T-helper 1 cell treated with Interleukin-12 subunit alpha and Interleukin-12 subunit beta and Interleukin-4 antibody, amounts not matched to agents 30 ng/mL and 1 ng/mL, for 36 hours (primary cell): Measurements from ENCODE around the gene CFAP61. TPM values are rescaled to one million over a fixed set of nuclear protein-coding genes. Genes with fewer than 3 reads are reported as not detected.

Source experiments
- intact Hi-C: fragments of 100-400 bp; cut with micrococcal nuclease; formaldehyde crosslinking; loops from one replicate; pipeline ENCODE4 v1.15.1; 2024
- total RNA-seq: library from RNA; stranded (reverse); gene quantifications from 2 replicates; pipeline ENCODE4 v1.2.3, GENCODE V29; 2022

Gene CFAP61
- total RNA-seq, 1 donor from 2014 or later: not detected

DNA sequence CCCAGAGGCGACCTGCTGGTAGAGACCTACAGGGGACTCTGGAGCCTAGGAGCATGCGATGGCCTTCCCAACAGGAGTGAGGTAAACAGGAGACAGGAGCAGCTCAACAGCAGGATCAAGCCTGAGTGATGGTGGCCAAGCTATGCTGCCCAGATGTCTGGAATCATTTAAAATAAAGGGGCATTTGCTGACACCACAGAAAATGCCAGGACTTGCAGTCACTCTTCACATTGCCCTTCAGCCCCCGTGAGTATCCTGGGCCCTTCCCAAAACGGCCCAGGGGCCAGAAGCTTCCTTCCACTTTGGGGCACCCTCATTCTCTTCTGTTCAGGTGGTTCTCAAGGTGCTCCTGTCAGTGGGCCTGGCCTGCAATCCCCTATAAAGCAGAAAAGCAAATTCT lies 338.8 kb downstream of the CFAP61 start:
- intact Hi-C loops: no loop called here

DNA sequence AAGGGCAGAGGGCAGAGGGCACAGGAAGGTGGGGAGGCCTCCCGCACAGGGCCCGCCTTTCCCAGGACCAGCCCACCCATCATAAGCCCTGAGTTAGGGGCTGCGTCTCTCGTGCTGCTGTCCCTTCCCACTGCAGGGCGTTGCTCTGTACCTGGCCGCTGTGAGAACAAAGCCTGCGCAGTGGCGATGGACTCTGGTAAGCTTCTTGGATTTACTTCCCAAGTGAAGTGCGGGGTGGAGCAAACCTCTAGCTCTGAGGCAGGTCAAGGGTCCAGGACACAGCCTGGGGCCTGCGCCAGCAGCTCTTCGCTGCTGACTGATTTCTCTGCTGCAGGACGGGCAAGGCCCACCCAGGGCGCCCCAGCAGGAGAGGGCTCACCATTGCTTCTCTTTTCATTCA lies 339.4 kb downstream of the CFAP61 start:
- intact Hi-C loops: no loop called here

DNA sequence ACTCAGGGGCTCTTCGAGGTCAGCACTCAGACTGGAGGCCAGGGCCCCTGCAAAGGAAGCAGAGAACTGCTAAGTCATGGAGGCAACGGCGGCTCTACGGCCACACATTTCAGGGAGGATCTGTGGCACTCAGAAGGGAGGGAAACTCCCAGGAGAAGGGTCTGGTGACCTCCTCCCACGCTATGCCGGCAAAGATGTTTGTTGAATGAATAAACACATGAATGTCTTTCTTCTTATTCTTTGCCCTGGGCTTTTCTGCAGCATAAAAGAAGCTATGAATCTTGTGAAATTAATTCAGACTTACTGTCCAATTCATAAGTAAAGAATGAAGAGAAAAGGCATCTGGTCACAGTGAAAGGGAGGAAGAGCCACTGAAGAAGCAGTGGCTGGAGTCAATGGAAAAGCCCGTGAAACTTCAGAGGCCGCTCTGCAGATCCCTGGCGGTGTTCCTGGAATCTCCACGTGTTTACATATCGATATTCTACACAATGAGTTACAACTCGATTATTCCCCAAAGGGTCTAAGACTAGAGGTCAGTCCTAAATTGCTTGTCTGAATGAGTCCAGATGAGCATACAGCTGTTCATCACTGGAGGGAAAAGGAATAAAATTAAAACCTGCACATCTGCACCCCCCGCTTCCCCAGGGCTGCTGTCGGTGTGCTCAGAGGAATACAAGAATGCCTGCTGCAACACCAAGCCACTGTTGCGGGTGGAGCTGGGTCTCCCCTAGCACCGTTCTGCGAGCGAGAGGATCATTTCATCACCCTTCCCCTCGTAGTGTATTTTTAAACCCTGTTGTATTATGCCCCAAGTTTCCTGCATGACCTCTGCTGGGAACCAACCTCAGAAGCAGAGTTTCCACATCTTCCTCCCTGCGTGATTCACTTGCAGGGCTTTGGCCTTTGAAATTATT lies 341.1 kb downstream of the CFAP61 start:
- intact Hi-C loops: no loop called here

DNA sequence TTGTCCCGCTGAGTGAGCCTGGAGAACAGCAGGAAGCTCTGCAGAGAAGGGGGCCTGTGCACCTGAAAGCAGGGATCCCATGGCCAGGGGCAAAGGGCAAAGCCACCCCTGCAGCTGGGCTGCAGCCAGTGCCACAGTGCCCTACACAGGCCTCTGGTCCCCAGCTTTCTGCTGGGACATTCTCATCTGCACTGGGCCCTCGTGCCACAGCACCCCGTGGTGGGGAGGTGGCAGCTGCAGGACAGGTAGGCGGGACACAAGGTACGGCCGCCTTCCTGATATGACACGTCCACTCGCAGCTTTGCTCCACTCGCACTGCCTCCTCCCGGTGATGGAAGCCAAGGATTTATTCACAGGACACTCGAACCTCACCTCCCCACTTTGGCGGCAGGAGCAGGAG lies 342.8 kb downstream of the CFAP61 start:
- intact Hi-C loops: no loop called here

DNA sequence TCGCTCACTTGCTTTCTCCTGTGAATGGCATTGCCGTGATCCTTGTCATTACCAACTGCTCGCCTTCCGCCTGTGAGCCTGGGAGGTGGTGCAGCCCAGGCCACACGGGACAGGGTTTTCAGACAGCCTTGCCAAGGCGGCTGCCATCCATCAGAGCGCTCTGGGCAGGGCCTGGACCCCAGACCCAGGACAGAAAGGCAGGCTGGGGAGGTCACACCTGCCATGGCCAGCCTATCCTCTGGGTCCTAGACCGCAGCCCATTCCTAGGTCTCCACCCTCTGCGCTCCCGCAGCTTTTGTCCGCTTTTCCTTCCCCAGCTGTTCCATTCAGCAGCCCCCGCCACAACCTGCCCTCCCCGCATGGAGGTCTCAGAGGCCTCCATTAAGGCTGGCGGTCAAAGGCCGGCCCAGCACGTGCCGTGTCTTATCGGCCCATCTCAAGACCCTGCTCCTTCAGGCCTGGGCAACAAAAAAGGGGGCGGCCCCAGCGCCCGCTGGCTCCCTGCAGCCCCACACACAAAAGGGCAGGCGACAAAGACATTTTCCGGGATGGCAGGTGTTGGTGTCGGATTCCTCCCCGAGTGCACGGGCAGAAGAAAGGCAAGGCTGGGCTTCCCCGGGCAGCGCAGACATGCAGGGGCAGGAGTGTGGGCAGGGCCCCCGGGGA lies 343.7 kb downstream of the CFAP61 start:
- intact Hi-C loops: no loop called here

DNA sequence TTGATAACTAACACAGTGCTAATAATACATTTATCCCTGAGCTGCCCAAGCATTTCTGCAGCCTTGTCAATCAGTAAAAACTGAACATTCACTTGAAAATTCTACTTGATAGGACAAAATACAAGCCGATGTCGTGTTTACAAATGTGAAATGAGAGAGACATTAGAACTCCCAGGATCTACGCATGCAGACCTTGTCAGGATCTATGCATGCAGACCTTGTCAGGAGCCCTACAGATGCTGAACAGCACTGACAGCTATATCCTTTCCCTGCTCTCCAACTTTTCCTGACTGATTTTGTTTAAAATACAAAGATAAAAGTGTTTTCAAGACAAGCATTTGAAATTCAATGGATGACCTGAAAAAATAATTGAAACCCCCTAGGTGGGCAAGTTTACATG lies 344.5 kb downstream of the CFAP61 start:
- intact Hi-C loops: no loop called here

DNA sequence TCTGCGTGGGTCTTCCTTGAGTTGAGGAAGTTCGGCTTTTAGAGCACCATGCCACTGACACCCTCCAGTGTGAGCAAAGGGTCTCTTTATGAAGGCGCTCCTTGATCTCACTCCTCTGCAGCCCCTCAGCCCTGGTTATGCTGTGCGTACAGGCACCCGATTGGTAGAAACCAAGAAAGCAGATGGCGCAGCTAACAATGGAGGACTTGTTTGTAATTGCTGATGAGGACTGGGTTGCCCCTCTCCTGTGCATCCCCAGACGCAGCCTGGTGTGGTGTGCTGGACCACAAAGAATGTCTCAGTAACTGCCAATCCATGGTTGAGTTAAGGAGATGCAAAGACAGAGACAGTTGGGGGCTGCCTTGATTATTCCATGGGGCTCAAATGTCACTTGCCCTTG lies 345.8 kb downstream of the CFAP61 start:
- intact Hi-C loops: no loop called here

DNA sequence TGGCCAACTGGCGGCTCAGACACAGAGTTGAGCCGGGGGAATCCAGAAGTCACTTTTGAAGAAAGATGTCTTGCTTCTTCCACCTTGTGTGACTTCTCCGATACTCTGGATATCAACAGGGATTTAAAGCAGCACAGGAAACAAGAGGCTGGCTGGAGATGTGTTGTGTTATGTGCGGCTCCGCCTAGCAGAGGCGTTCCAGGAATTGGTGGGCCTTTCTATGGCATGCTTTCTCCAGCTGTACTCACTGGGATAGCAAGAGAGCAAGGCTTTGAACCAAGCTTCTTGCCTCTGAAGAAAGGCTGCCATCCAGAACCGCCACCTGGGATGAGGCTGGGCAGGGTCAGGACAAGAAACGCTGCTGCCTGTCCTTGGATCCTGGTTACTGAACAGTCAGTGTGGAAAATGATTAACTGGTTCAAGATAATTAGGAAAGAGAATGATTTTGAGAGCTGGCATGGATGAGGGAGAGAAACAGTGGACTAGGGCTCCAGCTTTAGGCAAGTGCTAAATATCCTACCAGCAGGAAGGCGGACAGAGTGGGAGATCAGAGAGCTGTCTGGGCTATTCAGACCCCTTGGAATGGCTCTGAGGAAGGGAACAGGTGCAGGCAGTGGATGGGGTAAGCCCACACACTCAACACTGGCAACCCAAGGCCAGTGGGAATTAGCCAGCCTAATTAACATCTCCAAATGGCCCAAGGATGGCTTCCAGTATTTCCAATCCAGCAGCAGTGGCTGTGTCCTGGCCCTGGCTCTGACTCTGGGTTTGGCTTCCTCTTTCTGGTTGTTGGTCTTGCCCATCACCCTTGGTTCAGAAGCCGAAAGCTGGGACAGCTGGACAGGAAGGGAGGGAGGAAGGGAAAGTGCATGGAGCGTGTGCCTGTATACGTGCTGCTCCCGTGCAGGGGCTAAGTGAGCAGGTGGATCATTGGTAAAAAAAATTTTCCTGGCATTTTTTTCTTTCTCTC lies 347.5 kb downstream of the CFAP61 start:
- intact Hi-C loops: no loop called here

DNA sequence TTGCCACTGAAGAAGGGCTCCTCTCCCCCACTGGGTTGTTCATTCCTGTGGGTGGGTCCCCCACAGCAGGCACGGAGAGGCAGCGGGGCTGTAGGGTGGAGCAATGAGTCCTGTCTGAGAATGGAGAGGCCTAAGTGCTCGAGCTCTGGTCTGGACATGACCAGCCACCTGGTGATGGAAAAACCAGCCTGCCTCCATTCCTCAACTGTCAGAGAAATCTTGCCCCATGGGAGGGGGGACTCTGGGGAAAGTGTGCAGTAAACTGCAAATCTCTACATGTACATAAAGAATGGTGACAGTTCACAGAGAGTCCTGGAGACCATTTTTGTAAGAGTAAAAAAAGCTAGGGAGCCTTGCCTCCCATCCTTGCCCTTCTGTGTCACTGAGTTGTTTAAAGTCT lies 349.7 kb downstream of the CFAP61 start:
- intact Hi-C loops: no loop called here

DNA sequence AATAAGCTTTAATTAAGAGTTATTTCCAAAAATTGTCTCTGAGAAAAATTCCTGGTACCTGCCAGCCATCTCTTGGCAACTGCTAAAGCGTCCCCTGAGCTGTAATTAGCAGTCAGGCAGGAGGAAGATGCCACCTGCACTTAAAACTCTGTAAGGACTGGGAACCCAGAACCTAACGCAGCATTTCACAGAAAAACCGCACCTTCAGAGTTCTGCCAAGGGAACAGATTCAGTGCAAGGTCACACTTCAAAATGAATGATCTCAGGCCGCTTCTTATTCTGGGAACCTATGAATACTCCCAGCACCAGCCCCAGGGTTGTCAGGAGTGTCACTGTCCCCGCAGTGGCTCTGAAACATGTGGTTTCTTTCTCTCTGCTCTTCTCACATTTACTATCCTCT lies 352.3 kb downstream of the CFAP61 start:
- intact Hi-C loops: no loop called here

DNA sequence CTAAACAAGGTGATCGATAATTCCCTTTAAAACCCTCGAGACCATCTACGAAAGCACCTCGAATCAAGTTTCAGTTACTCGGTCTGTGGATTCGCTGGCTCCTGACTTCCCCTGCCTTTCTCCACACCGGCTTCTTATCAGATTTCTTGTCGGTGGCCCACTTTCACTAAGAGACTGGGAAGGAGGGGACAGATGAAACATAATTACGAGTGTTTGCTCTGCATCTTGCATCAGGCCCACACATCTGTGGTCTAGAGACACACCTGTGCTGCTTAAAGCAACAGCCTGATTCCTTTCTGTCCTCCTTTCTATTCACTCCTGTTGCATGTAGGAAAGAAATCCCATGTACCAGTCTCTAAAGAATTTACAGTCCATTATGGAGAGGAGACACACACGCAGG lies 353.3 kb downstream of the CFAP61 start:
- intact Hi-C loops: no loop called here

DNA sequence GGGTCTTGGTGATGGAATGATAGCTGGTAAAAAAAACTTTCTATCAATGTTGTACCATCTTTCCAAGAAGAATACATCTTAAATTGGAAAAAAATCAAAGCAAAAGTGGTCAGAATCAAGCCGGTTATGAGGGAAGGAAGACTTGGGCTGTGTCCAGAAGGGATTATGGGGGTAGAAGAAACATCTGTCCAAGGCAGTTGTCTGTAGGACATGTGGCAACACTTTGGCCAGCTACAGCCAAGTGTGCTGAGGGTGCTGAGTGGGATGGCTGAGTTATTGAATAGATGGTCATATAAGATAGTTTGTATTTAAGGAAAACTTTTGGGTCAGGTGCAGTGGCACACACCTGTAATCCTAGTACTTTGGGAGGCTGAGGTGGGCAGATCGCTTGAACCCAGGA lies 354.0 kb downstream of the CFAP61 start:
- intact Hi-C loops: no loop called here

DNA sequence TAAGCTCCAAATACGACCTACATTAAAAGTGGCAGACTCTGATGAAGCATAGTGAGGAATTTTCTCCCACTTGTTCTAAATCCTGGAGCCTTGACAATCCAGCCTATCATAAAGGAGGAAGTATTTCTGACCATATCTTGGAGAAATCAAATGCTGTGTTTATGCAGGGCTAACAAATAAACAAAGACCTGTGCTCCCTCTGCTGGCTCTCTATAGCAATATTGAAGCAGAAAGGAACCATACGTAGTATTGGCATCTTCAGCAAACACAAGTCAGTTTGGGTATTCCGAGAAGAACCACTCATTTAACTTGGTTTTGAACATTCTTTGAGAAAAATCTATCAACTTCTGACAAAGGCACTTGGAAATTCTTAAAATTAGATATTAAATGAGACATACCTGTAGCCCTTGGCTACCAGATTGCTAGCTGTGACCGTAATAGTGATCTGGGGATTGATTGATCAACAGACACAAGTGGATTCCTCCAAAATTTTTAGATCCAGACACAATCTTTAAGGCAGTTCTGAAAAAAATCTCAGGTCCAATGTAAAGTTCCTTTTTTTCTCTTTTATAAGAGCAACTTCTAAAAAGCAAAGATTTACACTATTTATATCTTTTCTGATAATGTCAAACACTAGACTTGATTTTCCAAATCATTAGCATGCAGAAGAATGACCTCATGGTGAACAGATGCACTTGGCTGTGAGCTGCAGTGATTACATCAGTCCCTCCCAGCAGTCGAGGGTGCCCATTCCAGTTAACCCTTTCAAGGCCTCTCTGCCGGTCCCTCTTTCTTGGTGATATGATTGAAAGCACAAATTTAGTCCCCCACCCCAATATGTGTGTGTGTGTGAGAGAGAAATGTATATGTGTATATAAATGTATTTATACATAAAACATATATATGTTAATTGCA lies 355.8 kb downstream of the CFAP61 start:
- intact Hi-C loops: no loop called here

DNA sequence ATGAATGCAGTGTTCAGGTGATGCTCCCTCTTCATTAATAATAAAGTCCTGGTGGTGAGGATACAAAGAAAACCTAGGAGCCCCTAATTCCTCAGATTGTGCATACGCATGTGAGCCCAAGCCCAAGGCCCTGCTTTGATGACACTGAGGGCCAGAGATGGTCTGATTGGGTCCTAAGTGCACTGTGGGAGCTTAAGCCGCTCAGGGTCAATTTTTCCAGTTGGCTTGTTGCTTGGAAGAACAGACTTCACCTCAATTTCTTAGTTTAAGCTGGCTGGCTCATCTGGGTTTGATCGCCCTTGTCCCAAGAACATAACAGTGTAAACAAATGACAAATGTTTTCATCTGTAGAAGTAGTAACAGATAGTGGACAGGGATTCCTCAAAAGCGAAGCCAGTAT lies 357.0 kb downstream of the CFAP61 start:
- intact Hi-C loops: no loop called here

Other genes starting within 250 kb of the CFAP61 start
- gene NAA20, start 35.2 kb upstream of the CFAP61 start, total RNA-seq: 56.0 and 58.9 TPM in 2 replicates
- 18.4 and 19.9 TPM in 2 replicates for gene CRNKL1, start 66 bp upstream of the CFAP61 start, total RNA-seq